H9 (cell line): ENCODE data around the gene LBHD2. TPM values are rescaled to one million over a fixed set of nuclear protein-coding genes. Genes with fewer than 3 reads are reported as not detected.

ENCODE experiments used
- DNase-seq: peaks from one replicate; pipeline ENCODE4 v3.0.0-alpha.2; 2017
- H2AFZ ChIP-seq: one replicate; pipeline ENCODE4 v1.6.1; 2013; ENCODE audit warnings: mild to moderate bottlenecking, low read length, control low read depth, moderate library complexity
- H2AK5ac ChIP-seq: 2 replicates; pipeline ENCODE4 v1.6.1; 2013; ENCODE audit warnings: low read length, control low read depth, mixed read lengths; ENCODE audit not compliant: insufficient read length
- H2BK120ac ChIP-seq: one replicate; pipeline ENCODE4 v1.6.1; 2013; ENCODE audit warnings: low read depth, mild to moderate bottlenecking, low read length, control low read depth, inconsistent platforms; ENCODE audit not compliant: poor library complexity, severe bottlenecking
- H2BK12ac ChIP-seq: 2 replicates; pipeline ENCODE4 v1.6.1; 2013; ENCODE audit warnings: low read length, control low read depth, mixed read lengths, low read depth; ENCODE audit not compliant: insufficient read length
- H2BK15ac ChIP-seq: 2 replicates; pipeline ENCODE4 v1.6.1; 2013; ENCODE audit warnings: low read depth, low read length, control low read depth
- H2BK20ac ChIP-seq: one replicate; pipeline ENCODE4 v1.6.1; 2013; ENCODE audit warnings: low read depth, mild to moderate bottlenecking, low read length, control low read depth, inconsistent platforms; ENCODE audit not compliant: poor library complexity, severe bottlenecking
- H2BK5ac ChIP-seq: 2 replicates; pipeline ENCODE4 v1.6.1; 2013; ENCODE audit warnings: low read length, control low read depth, mixed read lengths; ENCODE audit not compliant: insufficient read length
- H3K14ac ChIP-seq: 2 replicates; pipeline ENCODE4 v1.6.1; 2013; ENCODE audit warnings: low read length, control low read depth; ENCODE audit not compliant: insufficient read depth
- H3K18ac ChIP-seq: 2 replicates; pipeline ENCODE4 v1.6.1; 2013; ENCODE audit warnings: low read depth, mild to moderate bottlenecking, mixed read lengths, low read length, control low read depth; ENCODE audit not compliant: insufficient read length
- H3K23ac ChIP-seq: 2 replicates; pipeline ENCODE4 v1.6.1; 2013; ENCODE audit warnings: low read length, control low read depth, mixed read lengths, low read depth; ENCODE audit not compliant: insufficient read length
- H3K23me2 ChIP-seq: 2 replicates; pipeline ENCODE4 v1.6.1; 2013; ENCODE audit warnings: low read depth, mild to moderate bottlenecking, mixed read lengths, low read length, control low read depth; ENCODE audit not compliant: insufficient read length, poor library complexity, severe bottlenecking
- H3K27ac ChIP-seq: 2 replicates; pipeline ENCODE4 v1.5.1; 2013; ENCODE audit warnings: low read length, control low read depth, mixed read lengths, low read depth; ENCODE audit not compliant: insufficient read length
- H3K27me3 ChIP-seq: 2 replicates; pipeline ENCODE4 v1.6.1; 2013; ENCODE audit warnings: low read length, control low read depth, inconsistent platforms; ENCODE audit not compliant: insufficient read depth
- H3K4ac ChIP-seq: 2 replicates; pipeline ENCODE4 v1.6.1; 2013; ENCODE audit warnings: low read depth, mild to moderate bottlenecking, control low read depth, inconsistent platforms, low read length, moderate library complexity
- H3K4me1 ChIP-seq: 2 replicates; pipeline ENCODE4 v1.6.1; 2013; ENCODE audit warnings: low read length, control low read depth, inconsistent platforms; ENCODE audit not compliant: insufficient read depth
- H3K4me2 ChIP-seq: 2 replicates; pipeline ENCODE4 v1.6.1; 2013; ENCODE audit warnings: low read length, control low read depth, mixed read lengths; ENCODE audit not compliant: insufficient read length, insufficient read depth
- H3K56ac ChIP-seq: 2 replicates; pipeline ENCODE4 v1.6.1; 2013; ENCODE audit warnings: low read depth, mild to moderate bottlenecking, mixed read lengths, low read length, control low read depth; ENCODE audit not compliant: insufficient read length
- H3K79me1 ChIP-seq: 2 replicates; pipeline ENCODE4 v1.6.1; 2013; ENCODE audit warnings: low read depth, mild to moderate bottlenecking, moderate library complexity, low read length, control low read depth, inconsistent platforms; ENCODE audit not compliant: insufficient read depth, poor library complexity, severe bottlenecking
- H3K79me2 ChIP-seq: 2 replicates; pipeline ENCODE4 v1.6.1; 2013; ENCODE audit warnings: low read length, control low read depth, inconsistent platforms; ENCODE audit not compliant: insufficient read depth
- H3K9ac ChIP-seq: 2 replicates; pipeline ENCODE4 v1.6.1; 2013; ENCODE audit warnings: low read length, control low read depth, mixed read lengths; ENCODE audit not compliant: insufficient read length; ENCODE audit errors: extremely low read depth
- H3K9me3 ChIP-seq: one replicate; pipeline ENCODE4 v1.6.1; 2013; ENCODE audit warnings: low read depth, low read length, inconsistent platforms; ENCODE audit not compliant: control insufficient read depth
- H3T11ph ChIP-seq: one replicate; pipeline ENCODE4 v1.6.1; 2013; ENCODE audit warnings: mild to moderate bottlenecking, low read length, control low read depth, inconsistent platforms
- H4K20me1 ChIP-seq: one replicate; pipeline ENCODE4 v1.6.1; 2013; ENCODE audit not compliant: control insufficient read depth, insufficient read length, insufficient read depth
- H4K5ac ChIP-seq: 2 replicates; pipeline ENCODE4 v1.6.1; 2013; ENCODE audit warnings: low read depth, mild to moderate bottlenecking, mixed read lengths, low read length, control low read depth; ENCODE audit not compliant: insufficient read length
- H4K8ac ChIP-seq: replicated peaks from 2 replicates; pipeline ENCODE4 v1.6.1; 2013; ENCODE audit warnings: low read length, control low read depth, mixed read lengths, low read depth; ENCODE audit not compliant: insufficient read length
- H4K91ac ChIP-seq: 2 replicates; pipeline ENCODE4 v1.6.1; 2013; ENCODE audit warnings: low read depth, mild to moderate bottlenecking, moderate library complexity, mixed read lengths, low read length, control low read depth; ENCODE audit not compliant: insufficient read length
- H3K27ac Mint-ChIP-seq, 3 experiments: 2 replicates in 2 of 3; 3 replicates in 1 of 3; pipeline ENCODE4 v1.8.0; 2020 to 2021; ENCODE audit warnings: mixed read lengths in 3 of 3, mild to moderate bottlenecking in 1 of 3, moderate library complexity in 1 of 3
- H3K27me3 Mint-ChIP-seq: 2 replicates; pipeline ENCODE4 v1.8.0; 2021; ENCODE audit warnings: low read depth, mild to moderate bottlenecking, moderate library complexity, mixed read lengths
- H3K36me3 Mint-ChIP-seq, 3 experiments: 2 replicates in 2 of 3; 3 replicates in 1 of 3; pipeline ENCODE4 v1.8.0; 2020 to 2021; ENCODE audit warnings: low read depth in 3 of 3, mixed read lengths in 3 of 3; ENCODE audit not compliant: insufficient read depth in 1 of 3
- H3K4me1 Mint-ChIP-seq, 2 experiments: 2 replicates each; pipeline ENCODE4 v1.8.0; 2020; ENCODE audit warnings: mixed read lengths in 2 of 2
- H3K4me3 Mint-ChIP-seq, 2 experiments: 2 replicates in 1 of 2; 3 replicates in 1 of 2; pipeline ENCODE4 v1.8.0; 2020 to 2021; ENCODE audit warnings: mild to moderate bottlenecking in 2 of 2, mixed read lengths in 2 of 2, moderate library complexity in 1 of 2
- H3K9me3 Mint-ChIP-seq, 2 experiments: 2 replicates in 1 of 2; 3 replicates in 1 of 2; pipeline ENCODE4 v1.8.0; 2020; ENCODE audit warnings: mild to moderate bottlenecking in 2 of 2, mixed read lengths in 2 of 2, moderate library complexity in 1 of 2
- WGBS: extraction: QIAGEN DNeasy Blood & Tissue Kit; methylation state at CpG from one replicate; pipeline ENCODE4 v1.1.7; 2013; ENCODE audit warnings: missing lambda C conversion rate, low lambda C conversion rate, mixed read lengths; ENCODE audit not compliant: insufficient read length; ENCODE audit errors: extremely low coverage; 5-methylcytosine and 5-hydroxymethylcytosine counted together
- total RNA-seq: library from RNA; stranded (reverse); gene quantifications from 2 replicates; pipeline ENCODE4 v1.2.1, GENCODE V29; 2021
- TF ChIP-seq, protein P1 (sequence below): fragments of 200-600 bp; sonication (generic); conservative IDR thresholded peaks from 3 replicates; pipeline ENCODE4 v1.8.0; 2021; ENCODE audit warnings: antibody characterized with exemption, mild to moderate bottlenecking

LBHD2 gene
- total RNA-seq, 1 experiment from 2014 or later = not detected

DNA sequence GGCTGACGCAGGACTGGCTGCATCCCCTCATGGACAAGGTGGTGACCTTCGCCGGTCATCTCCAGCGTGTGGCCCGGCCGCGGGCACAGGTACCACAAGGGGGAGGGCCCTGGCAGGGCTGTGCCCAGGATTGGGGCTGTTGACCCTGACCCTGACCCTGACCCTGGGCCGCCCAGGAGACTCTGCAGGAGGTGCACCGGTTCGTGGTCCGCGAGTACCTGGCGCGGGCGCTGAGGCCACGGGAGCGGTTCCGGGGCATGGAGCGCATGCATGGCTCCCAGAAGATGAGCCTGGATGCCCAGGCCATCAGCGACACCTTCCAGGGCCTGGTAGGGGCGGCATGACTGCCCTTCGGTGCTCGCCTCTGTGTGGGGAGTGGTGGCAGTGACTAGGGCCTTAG, 23.4 kb downstream of the LBHD2 start:
- Histone ChIP-seq H3K27me3 (no peaks in the 10 kb centered on the region), H2BK20ac (no peak overlapping the region), H2BK12ac (no peak overlapping the region), H3K4me2 (no peak overlapping the region), H2AFZ (no peak overlapping the region), H4K5ac (no peak overlapping the region), H3K4ac (no peak overlapping the region), H3K27ac (no peak overlapping the region), H3K56ac (no peak overlapping the region), H3K9me3 (no peaks in the 10 kb centered on the region), H2BK15ac (no peak overlapping the region), H3K79me1 (no peaks in the 10 kb centered on the region), H3T11ph (no peak overlapping the region), H3K9ac (no peak overlapping the region), H4K20me1 (no peaks in the 10 kb centered on the region), H3K4me1 (peaks cover 4% of the 10 kb centered on the region), H4K8ac (no peak overlapping the region), H3K14ac (no peak overlapping the region), H4K91ac (no peak overlapping the region), H2BK120ac (no peak overlapping the region), H2BK5ac (no peak overlapping the region), H3K23ac (no peak overlapping the region), H3K18ac (no peak overlapping the region), H2AK5ac (no peak overlapping the region), H3K23me2 (peaks cover 4% of the 10 kb centered on the region), H3K79me2 (no peaks in the 10 kb centered on the region)
- peaks cover 42% of the 10 kb centered on the region for H3K27me3 Mint-ChIP-seq
- no peak overlapping the region for H3K27ac Mint-ChIP-seq
- no peaks in the 10 kb centered on the region; a peak in 1 of 7 replicates for H3K36me3 Mint-ChIP-seq
- no peak for DNase-seq
- TF ChIP-seq, protein P1, sequence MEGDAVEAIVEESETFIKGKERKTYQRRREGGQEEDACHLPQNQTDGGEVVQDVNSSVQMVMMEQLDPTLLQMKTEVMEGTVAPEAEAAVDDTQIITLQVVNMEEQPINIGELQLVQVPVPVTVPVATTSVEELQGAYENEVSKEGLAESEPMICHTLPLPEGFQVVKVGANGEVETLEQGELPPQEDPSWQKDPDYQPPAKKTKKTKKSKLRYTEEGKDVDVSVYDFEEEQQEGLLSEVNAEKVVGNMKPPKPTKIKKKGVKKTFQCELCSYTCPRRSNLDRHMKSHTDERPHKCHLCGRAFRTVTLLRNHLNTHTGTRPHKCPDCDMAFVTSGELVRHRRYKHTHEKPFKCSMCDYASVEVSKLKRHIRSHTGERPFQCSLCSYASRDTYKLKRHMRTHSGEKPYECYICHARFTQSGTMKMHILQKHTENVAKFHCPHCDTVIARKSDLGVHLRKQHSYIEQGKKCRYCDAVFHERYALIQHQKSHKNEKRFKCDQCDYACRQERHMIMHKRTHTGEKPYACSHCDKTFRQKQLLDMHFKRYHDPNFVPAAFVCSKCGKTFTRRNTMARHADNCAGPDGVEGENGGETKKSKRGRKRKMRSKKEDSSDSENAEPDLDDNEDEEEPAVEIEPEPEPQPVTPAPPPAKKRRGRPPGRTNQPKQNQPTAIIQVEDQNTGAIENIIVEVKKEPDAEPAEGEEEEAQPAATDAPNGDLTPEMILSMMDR = no peak
- no peak overlapping the region for H3K4me3 Mint-ChIP-seq
- H3K9me3 Mint-ChIP-seq = no peaks in the 10 kb centered on the region
- H3K4me1 Mint-ChIP-seq = peaks cover 32 to 46% of the 10 kb centered on the region in 2 experiments
- WGBS = no CpG with 5 or more reads among the region's 23 CpGs
